Suppressor macrophage treated with lipopolysaccharide for 1 hour (primary cell): ENCODE measurements around the gene SWAP70.

Experiments
- DNase-seq, 3 donors: peaks; one replicate each; pipeline ENCODE4 v3.0.0-alpha.2; 2020 to 2022

SWAP70 gene

DNA sequence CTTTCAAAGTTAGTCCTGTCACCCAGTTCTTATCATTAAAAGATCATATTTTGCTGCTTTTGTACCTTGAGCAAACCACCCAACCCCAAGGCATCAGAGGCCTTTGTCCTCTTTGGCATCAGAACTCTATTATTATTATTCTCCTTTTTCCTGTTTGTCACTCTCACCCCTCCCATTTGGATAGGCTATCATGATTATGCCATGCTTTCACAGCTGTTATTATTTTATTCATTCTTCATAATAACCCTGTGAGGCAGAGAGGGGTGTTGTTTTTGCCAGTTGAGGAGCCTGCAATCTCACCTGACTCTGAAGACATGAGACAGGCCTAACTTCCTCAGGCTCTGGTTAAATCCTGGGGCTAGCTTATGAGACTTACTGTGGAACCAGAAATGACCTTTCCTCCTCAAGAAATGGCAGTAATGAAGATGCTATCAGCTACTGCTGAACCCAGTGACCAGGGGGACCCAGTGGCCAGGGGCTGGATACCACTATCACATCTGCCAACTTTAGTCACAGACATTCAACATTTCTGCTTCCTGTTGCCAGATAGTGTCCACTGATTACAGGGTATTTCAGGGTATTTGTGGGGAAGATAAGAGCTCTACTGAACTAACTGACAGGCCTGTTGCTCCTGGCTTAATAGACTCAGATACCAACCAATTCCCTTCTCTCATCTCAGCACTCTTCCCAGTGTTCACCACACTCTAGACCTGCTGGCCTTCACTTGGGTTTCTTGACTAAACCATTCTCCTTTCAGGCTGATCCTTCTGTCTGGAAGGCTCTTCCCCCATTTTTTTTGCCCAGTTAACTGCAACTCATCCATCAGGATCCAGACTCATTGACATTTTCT lies 11.8 kb upstream of the SWAP70 start:
- no peak for DNase-seq

GRCh38 chr11:9653871-9654270 lies 10.0 kb upstream of the SWAP70 start:
- no peak for DNase-seq

- DNase-seq: no peak
Observed at GRCh38 chr11:9656864-9657263, 7.0 kb upstream of the SWAP70 start.

GRCh38 chr11:9657531-9657930 lies 6.3 kb upstream of the SWAP70 start:
- DNase-seq: no peak

DNA sequence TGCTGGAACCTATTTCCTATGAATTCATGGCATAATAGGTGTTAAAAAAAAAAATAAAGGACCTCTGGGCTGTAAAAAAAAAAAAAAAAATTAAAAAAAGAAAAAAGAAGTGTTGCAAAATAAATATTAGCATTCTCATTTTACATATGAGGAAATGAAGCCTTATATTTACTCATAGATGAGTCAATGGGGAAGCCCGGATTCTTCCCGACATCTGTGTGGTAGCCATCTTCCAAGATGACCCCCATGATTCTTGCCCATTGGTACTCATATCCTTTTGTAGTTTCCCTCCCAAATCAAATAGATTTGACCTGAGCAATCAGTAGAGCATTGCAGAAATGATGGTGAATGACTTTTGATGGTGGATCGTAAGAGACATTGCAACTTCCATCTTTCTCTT lies 3.0 kb upstream of the SWAP70 start:
- peak; percentile 88 to 97 (median 93) for DNase-seq

GRCh38 chr11:9662273-9662672 lies 1.6 kb upstream of the SWAP70 start:
- peak; percentile 88 to 96 (median 93) for DNase-seq

DNA sequence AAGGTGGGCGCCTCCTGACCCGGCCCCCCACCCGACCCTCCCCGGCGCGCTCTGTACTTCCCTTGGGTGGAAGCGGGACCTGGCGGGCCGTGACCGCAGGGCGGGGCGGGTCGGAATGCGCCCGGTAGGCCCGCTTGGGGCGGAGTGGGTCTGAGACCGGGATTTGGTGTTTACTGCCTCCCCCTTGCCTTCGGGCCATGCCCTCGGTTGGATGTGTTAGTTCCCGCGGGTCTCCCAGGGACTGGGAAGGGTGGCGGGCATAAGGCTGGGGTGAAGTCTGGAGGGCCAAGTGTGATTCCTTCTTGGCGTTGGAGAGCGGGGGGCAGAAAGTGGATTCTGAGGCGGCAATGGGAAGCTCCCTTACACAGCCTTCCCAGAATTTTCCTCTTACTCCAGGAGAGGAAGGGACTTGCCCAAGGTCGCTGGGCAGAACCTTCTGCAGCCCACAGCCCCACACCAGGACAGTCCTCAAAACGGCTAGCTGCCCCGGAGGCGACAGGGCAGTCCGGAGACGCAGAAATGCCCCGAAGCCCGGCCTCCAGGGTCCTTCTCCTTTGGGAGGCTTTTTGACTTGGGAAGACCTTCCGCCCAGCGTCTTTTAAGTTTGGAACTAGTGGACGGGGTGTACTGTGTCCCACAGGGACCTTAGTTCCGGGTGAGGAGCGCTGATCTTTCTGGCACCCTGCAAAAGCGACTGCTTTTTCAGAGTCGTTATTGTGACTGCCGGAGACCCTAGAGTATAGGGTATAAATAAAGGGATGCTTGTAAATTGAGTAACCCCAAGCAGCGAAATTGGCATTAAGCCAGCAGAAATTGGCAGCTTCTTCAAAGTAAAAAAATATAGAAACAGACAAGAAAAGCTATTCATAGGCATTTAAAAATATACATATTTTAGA lies 647 bp downstream of the SWAP70 start:
- peak; percentile 57 to 72 (median 59) for DNase-seq

GRCh38 chr11:9665749-9666148 lies 1.9 kb downstream of the SWAP70 start:
- DNase-seq: no peak

DNA sequence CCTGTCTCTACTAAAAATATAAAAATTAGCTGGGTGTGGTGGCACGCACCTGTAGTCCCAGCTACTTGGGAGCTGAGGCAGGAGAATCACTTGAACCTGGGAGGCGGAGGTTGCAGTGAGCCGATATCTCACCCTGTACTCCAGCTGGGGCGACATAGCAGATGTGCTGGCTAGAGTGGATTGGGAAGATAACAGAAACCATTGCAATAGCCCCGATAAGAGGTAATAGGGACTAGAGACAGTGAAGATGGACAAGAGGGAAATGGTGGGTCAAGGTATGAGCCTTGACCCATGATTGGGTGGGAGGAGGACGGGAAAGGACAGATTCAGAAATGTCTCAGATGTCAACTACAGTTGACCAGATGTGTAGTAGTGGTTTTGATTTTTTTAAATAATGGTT lies 6.1 kb downstream of the SWAP70 start:
- no peak for DNase-seq

DNA sequence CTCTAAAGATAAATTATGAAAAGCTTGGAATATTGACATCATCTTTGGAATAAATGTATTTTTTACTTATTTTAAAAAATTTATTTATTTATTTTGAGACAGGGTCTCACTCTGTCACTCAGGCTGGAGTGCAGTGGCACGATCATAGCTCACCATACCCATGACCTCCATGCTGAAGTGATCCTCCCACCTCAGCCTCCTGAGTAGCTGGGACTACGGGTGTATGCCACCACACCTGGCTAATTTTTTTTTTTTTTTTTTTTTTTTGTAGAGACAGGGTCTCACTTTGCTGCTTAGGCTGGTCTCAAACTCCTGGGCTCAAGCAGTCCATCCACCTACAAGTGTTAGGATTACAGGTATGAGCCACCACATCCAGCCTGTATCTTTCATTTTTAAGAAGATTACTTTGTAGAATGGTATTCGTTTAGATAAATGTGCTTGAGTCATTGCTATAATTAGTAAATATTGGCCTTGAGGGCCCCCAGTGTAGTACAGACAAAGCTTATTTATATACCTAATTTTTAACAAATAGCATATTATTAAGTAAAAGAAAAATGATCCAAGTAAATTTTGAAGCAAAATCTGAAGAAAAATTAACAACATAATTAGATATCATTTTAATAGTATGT lies 8.5 kb downstream of the SWAP70 start:
- DNase-seq: no peak

DNA sequence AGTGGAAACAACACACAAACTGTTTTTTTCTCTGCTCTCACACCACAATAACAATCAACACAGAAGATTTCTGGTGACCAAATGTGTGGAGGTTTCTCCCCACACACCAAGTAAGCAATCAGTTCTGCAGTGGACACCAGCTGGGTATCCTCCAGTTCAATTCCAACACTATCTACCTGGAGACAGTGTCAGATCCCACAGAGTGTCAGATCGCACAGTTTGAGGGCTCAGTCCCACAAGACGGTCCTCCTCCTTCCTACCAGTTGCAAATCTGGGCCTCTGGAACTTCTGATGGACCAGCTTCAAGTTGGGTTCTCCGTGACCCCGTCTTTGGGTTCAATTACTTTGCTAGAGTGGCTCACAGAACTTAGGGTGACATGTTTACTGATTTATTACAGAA lies 9.0 kb downstream of the SWAP70 start:
- no peak for DNase-seq

- no peak for DNase-seq
Observed at GRCh38 chr11:9675691-9676090, 11.8 kb downstream of the SWAP70 start.

GRCh38 chr11:9677951-9678350 lies 14.1 kb downstream of the SWAP70 start:
- no peak for DNase-seq

- no peak for DNase-seq
Observed at GRCh38 chr11:9678576-9678975, 14.7 kb downstream of the SWAP70 start.

DNA sequence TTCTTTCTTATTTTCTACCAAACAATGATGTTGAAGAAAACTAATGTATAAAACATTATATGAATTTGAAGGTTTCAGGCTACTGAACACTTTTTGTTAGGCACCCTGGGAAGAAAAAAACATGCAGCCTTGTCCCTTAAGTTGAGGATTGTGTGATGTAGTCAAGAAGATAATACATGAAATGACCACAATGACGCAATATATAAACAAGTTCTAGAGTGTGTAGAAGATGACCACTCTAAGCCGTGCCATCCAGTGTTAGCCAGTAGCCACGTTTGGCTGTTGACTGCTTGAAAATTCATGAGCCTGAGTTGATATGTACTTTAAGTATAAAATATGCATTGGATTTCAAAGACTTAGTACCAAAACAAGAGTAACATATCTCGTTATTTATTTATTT lies 16.2 kb downstream of the SWAP70 start:
- DNase-seq: no peak

- DNase-seq: peak in 1 of 3 donors; percentile 31
Observed at GRCh38 chr11:9681583-9682372, 17.9 kb downstream of the SWAP70 start.

DNA sequence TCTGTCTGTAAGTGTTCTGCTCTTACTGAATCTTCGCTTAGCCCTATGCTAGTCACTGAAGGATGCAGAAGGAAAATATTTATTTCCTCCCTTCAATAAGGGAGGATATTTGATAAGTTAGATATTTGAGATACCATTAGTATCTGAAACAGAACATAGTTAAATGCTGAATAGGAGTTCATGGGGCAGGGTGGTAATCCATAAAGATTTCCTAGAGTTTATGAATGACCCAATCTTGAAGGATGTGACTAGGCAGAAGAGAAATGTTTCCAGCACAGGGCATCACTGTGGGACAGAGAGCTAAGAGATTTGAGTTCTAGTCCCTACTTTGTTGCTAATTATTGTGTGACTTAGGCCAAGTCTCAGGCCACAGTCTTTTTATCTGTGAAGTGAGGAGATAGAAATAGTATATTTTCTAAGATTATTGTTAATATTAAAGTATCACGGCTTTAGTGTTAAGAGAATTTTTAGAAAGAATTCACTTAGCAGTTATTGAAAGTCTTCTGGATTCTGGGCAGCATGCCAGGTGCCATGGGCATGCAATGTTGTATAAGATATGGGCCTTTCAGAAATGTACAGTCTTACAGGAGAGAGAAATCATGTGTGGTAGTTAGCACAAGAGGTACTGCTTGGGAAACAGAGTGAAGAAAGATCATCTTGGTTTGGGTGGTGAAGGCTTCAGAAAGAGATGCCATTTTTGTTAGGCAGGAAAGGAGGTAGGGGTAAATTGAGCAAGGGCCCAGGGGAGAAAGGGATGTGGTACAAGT lies 24.0 kb downstream of the SWAP70 start:
- peak in 1 of 3 donors; percentile 31 for DNase-seq

DNA sequence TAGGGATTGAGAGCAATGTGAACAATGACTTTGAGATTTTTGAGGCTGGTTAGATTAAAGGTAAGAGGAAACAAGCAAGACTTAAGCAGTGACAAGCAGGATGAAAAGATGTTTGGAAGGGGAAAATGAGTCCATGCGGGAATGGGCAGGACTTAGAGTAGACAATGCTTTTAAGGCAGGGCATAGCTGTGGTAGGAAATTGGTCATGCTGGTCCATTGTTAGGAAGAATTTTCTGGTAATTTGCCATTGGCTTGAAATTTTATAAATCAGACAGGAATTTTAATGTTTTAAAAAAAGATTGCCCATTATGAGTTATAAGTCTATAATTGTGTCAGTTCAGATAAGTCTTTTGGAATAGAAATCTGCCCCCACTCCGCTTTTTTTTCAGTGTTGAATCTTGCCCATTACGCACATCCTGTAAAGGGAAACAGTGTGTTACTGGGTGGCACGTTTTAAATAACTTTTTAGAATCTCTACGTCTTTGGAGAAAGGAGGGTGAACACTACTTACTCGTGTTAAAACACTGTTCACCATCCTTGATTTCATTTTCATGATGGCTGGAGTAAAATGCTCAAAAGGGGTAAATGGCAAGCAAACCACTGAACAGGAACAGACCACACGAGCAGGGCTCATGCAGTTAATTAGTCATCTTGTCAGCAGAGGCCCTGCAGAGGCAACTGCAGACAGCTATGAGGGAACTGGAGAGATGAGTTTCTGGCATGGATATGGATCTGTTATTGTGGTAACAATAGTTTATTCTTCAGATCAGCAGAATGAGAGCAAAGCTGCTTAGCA lies 25.0 kb downstream of the SWAP70 start:
- DNase-seq: peak; percentile 75 to 82 (median 81)

- no peak for DNase-seq
Observed at GRCh38 chr11:9689721-9690120, 25.8 kb downstream of the SWAP70 start.

- peak; percentile 36 to 84 (median 79) for DNase-seq
Observed at GRCh38 chr11:9691865-9692264, 28.0 kb downstream of the SWAP70 start.

DNA sequence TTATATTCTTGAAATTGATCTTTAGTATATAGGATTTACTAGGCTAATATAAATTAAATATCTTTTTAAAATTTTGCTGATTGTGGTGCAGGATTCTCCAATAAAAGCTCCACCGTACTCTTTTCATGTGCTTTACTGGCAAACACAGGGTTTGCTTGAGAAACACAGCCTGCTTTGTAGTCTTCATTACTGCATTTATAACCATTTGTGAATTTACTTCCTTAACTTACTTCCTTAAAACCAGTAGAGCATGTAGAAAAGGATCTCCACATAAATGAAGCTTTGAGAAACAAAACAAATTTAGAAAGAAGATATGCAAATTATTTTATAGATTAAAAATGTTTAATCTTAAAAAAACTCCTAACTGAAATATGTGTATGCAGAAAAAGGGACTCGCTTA lies 28.8 kb downstream of the SWAP70 start:
- DNase-seq: peak; percentile 17 to 61 (median 54)
